Measurements from ENCODE around the gene MATN4. TPM values are rescaled to one million over a fixed set of nuclear protein-coding genes. Genes with fewer than 3 reads are reported as not detected.
A peak's percentile ranks its signal among the peaks of the same experiment; 100 is the strongest.

MATN4 gene
- total RNA-seq, 1 donor from 2014 or later, result 1.2 TPM

- Mint-ChIP-seq H3K36me3 (ENCODE audit: low read depth) (peaks cover 5% of the 10 kb centered on the region), H3K4me1 (peaks cover 34% of the 10 kb centered on the region), H3K27me3 (peaks cover 14% of the 10 kb centered on the region), H3K27ac (no peak overlapping the region), H3K9me3 (no peaks in the 10 kb centered on the region), H3K4me3 (no peak overlapping the region)
- peak; percentile 80 for DNase-seq
- intact Hi-C loops (cut with micrococcal nuclease), result loop anchor here (1.0 to 5.0 kb wide), 2 partner anchors 10 to 451 kb away; no protein-coding TSS in a partner anchor
Observed at GRCh38 chr20:45300961-45301360, 7.1 kb downstream of the MATN4 start.

- Mint-ChIP-seq H3K27ac (no peak overlapping the region), H3K9me3 (no peaks in the 10 kb centered on the region), H3K27me3 (peaks cover 13% of the 10 kb centered on the region), H3K4me3 (no peak overlapping the region), H3K36me3 (ENCODE audit: low read depth) (peaks cover 5% of the 10 kb centered on the region), H3K4me1 (peaks cover 34% of the 10 kb centered on the region)
- intact Hi-C loops (cut with micrococcal nuclease), result loop anchor here (5.0 kb wide), 1 partner anchor 453 kb away; no protein-coding TSS in a partner anchor
- DNase-seq, result no peak
Observed at GRCh38 chr20:45299786-45300185, 8.3 kb downstream of the MATN4 start.

GRCh38 chr20:45297786-45298497 lies 10.2 kb downstream of the MATN4 start:
- Mint-ChIP-seq H3K9me3 (no peaks in the 10 kb centered on the region), H3K27me3 (peaks cover 12% of the 10 kb centered on the region), H3K4me3 (no peak overlapping the region), H3K4me1 (peaks cover 28% of the 10 kb centered on the region), H3K36me3 (ENCODE audit: low read depth) (no peaks in the 10 kb centered on the region), H3K27ac (no peak overlapping the region)
- no peak for DNase-seq
- intact Hi-C loops (cut with micrococcal nuclease), result no loop called here

GRCh38 chr20:45294659-45295058 lies 13.4 kb downstream of the MATN4 start:
- no peak for DNase-seq
- peaks cover 15% of the 10 kb centered on the region for H3K4me1 Mint-ChIP-seq
- H3K9me3 Mint-ChIP-seq, result no peaks in the 10 kb centered on the region
- no peak overlapping the region for H3K4me3 Mint-ChIP-seq
- H3K27ac Mint-ChIP-seq, result no peak overlapping the region
- H3K36me3 Mint-ChIP-seq (ENCODE audit: low read depth), result no peaks in the 10 kb centered on the region
- intact Hi-C loops (cut with micrococcal nuclease), result loop anchor here (5.0 kb wide), 1 partner anchor 197 kb away; no protein-coding TSS in a partner anchor
- H3K27me3 Mint-ChIP-seq, result peaks cover 26% of the 10 kb centered on the region

GRCh38 chr20:45294003-45294368 lies 14.1 kb downstream of the MATN4 start:
- no peak for DNase-seq
- H3K4me1 Mint-ChIP-seq, result peaks cover 13% of the 10 kb centered on the region
- H3K36me3 Mint-ChIP-seq (ENCODE audit: low read depth), result no peaks in the 10 kb centered on the region
- H3K4me3 Mint-ChIP-seq, result peak overlapping the region; percentile 81
- intact Hi-C loops (cut with micrococcal nuclease), result loop anchor here (5.0 kb wide), 1 partner anchor 197 kb away; no protein-coding TSS in a partner anchor
- H3K27me3 Mint-ChIP-seq, result peaks cover 26% of the 10 kb centered on the region
- no peaks in the 10 kb centered on the region for H3K9me3 Mint-ChIP-seq
- H3K27ac Mint-ChIP-seq, result no peak overlapping the region

GRCh38 chr20:45293041-45294002 lies 14.8 kb downstream of the MATN4 start:
- intact Hi-C loops (cut with micrococcal nuclease), result loop anchor here (5.0 kb wide), 1 partner anchor 196 kb away; no protein-coding TSS in a partner anchor
- no peak overlapping the region for H3K27ac Mint-ChIP-seq
- peaks cover 32% of the 10 kb centered on the region for H3K27me3 Mint-ChIP-seq
- peak overlapping the region; percentile 81 for H3K4me3 Mint-ChIP-seq
- DNase-seq, result peak; percentile 96
- H3K4me1 Mint-ChIP-seq, result peaks cover 13% of the 10 kb centered on the region
- H3K9me3 Mint-ChIP-seq, result no peaks in the 10 kb centered on the region
- H3K36me3 Mint-ChIP-seq (ENCODE audit: low read depth), result no peaks in the 10 kb centered on the region

- H3K4me1 Mint-ChIP-seq, result peaks cover 13% of the 10 kb centered on the region
- no peak for DNase-seq
- H3K36me3 Mint-ChIP-seq (ENCODE audit: low read depth), result no peaks in the 10 kb centered on the region
- H3K4me3 Mint-ChIP-seq, result peak overlapping the region; percentile 81
- peaks cover 36% of the 10 kb centered on the region for H3K27me3 Mint-ChIP-seq
- no peaks in the 10 kb centered on the region for H3K9me3 Mint-ChIP-seq
- intact Hi-C loops (cut with micrococcal nuclease), result loop anchor here (5.0 kb wide), 1 partner anchor 195 kb away; no protein-coding TSS in a partner anchor
- H3K27ac Mint-ChIP-seq, result no peak overlapping the region
Observed at GRCh38 chr20:45292343-45292742, 15.8 kb downstream of the MATN4 start.

GRCh38 chr20:45291526-45291925 lies 16.6 kb downstream of the MATN4 start:
- H3K27me3 Mint-ChIP-seq, result peaks cover 39% of the 10 kb centered on the region
- no peak overlapping the region for H3K4me3 Mint-ChIP-seq
- peaks cover 13% of the 10 kb centered on the region for H3K4me1 Mint-ChIP-seq
- no peaks in the 10 kb centered on the region for H3K36me3 Mint-ChIP-seq (ENCODE audit: low read depth)
- H3K27ac Mint-ChIP-seq, result no peak overlapping the region
- intact Hi-C loops (cut with micrococcal nuclease), result loop anchor here (1.0 to 5.0 kb wide), 4 partner anchors 10 to 247 kb away; no protein-coding TSS in a partner anchor
- H3K9me3 Mint-ChIP-seq, result no peaks in the 10 kb centered on the region
- DNase-seq, result no peak

GRCh38 chr20:45290677-45291355 lies 17.3 kb downstream of the MATN4 start:
- H3K4me3 Mint-ChIP-seq, result no peak overlapping the region
- no peaks in the 10 kb centered on the region for H3K9me3 Mint-ChIP-seq
- peaks cover 39% of the 10 kb centered on the region for H3K27me3 Mint-ChIP-seq
- peak; percentile 91 for DNase-seq
- H3K36me3 Mint-ChIP-seq (ENCODE audit: low read depth), result no peaks in the 10 kb centered on the region
- no peak overlapping the region for H3K27ac Mint-ChIP-seq
- intact Hi-C loops (cut with micrococcal nuclease), result loop anchor here (1.0 to 5.0 kb wide), 4 partner anchors 10 to 246 kb away; no protein-coding TSS in a partner anchor
- peaks cover 10% of the 10 kb centered on the region for H3K4me1 Mint-ChIP-seq

GRCh38 chr20:45289942-45290676 lies 18.0 kb downstream of the MATN4 start:
- Mint-ChIP-seq H3K9me3 (no peaks in the 10 kb centered on the region), H3K4me3 (no peak overlapping the region), H3K4me1 (peaks cover 10% of the 10 kb centered on the region), H3K27me3 (peaks cover 40% of the 10 kb centered on the region), H3K36me3 (ENCODE audit: low read depth) (no peaks in the 10 kb centered on the region), H3K27ac (no peak overlapping the region)
- no peak for DNase-seq
- intact Hi-C loops (cut with micrococcal nuclease), result loop anchor here (2.0 to 5.0 kb wide), 2 partner anchors 193 to 245 kb away; no protein-coding TSS in a partner anchor

GRCh38 chr20:45288860-45289259 lies 19.2 kb downstream of the MATN4 start:
- intact Hi-C loops (cut with micrococcal nuclease), result no loop called here
- H3K4me3 Mint-ChIP-seq, result no peak overlapping the region

GRCh38 chr20:45288376-45288775 lies 19.7 kb downstream of the MATN4 start:
- peaks cover 43% of the 10 kb centered on the region for H3K27me3 Mint-ChIP-seq
- intact Hi-C loops (cut with micrococcal nuclease), result no loop called here
- H3K9me3 Mint-ChIP-seq, result no peaks in the 10 kb centered on the region

More at GRCh38 chr20:45288860-45289259, 19.2 kb downstream of the MATN4 start:
- Mint-ChIP-seq H3K36me3 (ENCODE audit: low read depth) (no peaks in the 10 kb centered on the region), H3K27ac (no peak overlapping the region), H3K4me1 (peaks cover 8% of the 10 kb centered on the region), H3K27me3 (peaks cover 43% of the 10 kb centered on the region), H3K9me3 (no peaks in the 10 kb centered on the region)
- no peak for DNase-seq

More at GRCh38 chr20:45288376-45288775, 19.7 kb downstream of the MATN4 start:
- Mint-ChIP-seq H3K4me3 (no peak overlapping the region), H3K27ac (no peak overlapping the region), H3K36me3 (ENCODE audit: low read depth) (no peaks in the 10 kb centered on the region), H3K4me1 (peaks cover 6% of the 10 kb centered on the region)
- DNase-seq, result no peak

Measured in activated CD4-positive, alpha-beta T cell treated with anti-CD3 and anti-CD28 coated beads, Interleukin-2, amount 10 ng/mL, durations not matched to agents 24 days and 14 days (primary cell).